ENCODE results near the gene MAP2K6. TPM values are rescaled to one million over a fixed set of nuclear protein-coding genes. Genes with fewer than 3 reads are reported as not detected.
A peak's percentile ranks its signal among the peaks of the same experiment; 100 is the strongest.

MAP2K6 gene
- total and polyA plus RNA-seq, 12 donors, result 0.88 to 4.0 (median 1.8) TPM

DNA sequence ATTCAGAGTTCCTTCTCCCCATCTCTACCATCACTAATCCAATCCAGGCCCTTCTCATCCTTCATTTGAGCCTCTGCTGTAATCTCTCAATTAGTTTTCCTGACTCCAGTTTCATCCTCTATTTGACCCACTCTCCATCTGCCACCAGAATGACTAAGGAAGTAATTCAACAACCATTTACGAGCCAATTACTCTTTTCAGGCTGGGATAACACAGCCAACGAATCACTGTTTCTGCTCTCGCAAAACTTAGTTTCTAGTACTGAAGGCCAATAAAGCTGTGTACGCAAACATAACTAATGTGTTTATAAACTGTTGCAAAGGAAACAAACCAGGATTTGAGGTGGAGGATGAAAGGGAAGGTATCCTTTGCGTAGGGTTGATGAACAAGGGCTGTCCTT lies 53.7 kb downstream of the MAP2K6 start:
- ATAC-seq, result no peak
- TF ChIP-seq, protein P1, sequence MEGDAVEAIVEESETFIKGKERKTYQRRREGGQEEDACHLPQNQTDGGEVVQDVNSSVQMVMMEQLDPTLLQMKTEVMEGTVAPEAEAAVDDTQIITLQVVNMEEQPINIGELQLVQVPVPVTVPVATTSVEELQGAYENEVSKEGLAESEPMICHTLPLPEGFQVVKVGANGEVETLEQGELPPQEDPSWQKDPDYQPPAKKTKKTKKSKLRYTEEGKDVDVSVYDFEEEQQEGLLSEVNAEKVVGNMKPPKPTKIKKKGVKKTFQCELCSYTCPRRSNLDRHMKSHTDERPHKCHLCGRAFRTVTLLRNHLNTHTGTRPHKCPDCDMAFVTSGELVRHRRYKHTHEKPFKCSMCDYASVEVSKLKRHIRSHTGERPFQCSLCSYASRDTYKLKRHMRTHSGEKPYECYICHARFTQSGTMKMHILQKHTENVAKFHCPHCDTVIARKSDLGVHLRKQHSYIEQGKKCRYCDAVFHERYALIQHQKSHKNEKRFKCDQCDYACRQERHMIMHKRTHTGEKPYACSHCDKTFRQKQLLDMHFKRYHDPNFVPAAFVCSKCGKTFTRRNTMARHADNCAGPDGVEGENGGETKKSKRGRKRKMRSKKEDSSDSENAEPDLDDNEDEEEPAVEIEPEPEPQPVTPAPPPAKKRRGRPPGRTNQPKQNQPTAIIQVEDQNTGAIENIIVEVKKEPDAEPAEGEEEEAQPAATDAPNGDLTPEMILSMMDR (IDR thresholded peaks at IDR 0.05), result no peak
- no peak for DNase-seq
- WGBS, 2 donors, result 75 to 84% methylated on average over 5 of the region's 5 CpGs
- Histone ChIP-seq H3K4me1 (peaks cover 0 to 15% (median 0%) of the 10 kb centered on the region in 9 donors), H3K4me3 (no peak overlapping the region), H3K36me3 (no peaks in the 10 kb centered on the region), H3K27me3 (no peaks in the 10 kb centered on the region), H3K27ac (no peak overlapping the region), H3K9me3 (no peaks in the 10 kb centered on the region)
- intact Hi-C loops (cut with DNase I), result no loop called here

DNA sequence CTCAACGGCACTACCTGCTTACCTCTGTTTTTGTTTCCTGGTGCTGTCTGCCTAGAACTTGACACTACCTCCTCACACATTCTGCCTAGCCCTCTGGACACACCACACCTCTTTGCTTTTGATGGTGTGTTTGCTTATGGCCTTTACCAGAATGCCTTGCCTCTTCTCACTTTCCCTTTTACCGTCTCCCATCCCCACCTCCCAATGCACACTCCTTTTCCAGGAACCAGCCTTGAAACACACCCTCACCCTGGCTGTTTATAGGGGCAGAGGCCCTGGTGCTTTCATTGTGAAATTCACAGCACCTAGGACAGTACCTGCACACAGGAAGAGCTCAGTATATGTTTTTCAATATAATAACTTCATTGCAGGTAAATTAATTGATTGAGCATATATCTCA lies 56.2 kb downstream of the MAP2K6 start:
- ATAC-seq (no peak), DNase-seq (no peak)
- no peak overlapping the region for H3K4me3 ChIP-seq
- no peaks in the 10 kb centered on the region for H3K9me3 ChIP-seq
- H3K36me3 ChIP-seq, result no peaks in the 10 kb centered on the region
- intact Hi-C loops (cut with DNase I), result no loop called here
- TF ChIP-seq, protein P1 (IDR thresholded peaks at IDR 0.05), result no peak
- 95 to 98% methylated on average over 2 of the region's 2 CpGs for WGBS, 2 donors
- H3K27ac ChIP-seq, result no peak overlapping the region
- peaks cover 0 to 19% (median 9%) of the 10 kb centered on the region in 9 donors for H3K4me1 ChIP-seq
- no peaks in the 10 kb centered on the region for H3K27me3 ChIP-seq

DNA sequence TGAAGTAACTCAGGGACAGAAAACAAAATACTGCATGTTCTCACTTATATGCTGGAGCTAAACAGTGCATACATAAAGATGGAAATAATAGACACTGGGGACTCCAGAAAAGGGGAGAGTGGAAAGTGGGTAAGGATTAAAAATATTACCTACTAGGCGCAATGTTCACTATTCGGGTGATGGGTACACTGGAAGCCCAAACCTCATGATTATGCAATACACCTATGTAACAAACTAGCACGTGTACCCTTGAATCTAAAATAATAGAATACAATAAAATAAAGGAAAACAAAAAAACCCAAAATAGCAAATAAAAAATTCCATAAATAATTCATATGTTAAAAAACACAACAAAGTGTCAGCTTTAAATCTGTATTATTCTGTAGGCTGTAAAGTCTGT lies 56.9 kb downstream of the MAP2K6 start:
- intact Hi-C loops (cut with DNase I), result no loop called here
- Histone ChIP-seq H3K36me3 (no peaks in the 10 kb centered on the region), H3K27ac (no peak overlapping the region), H3K27me3 (no peaks in the 10 kb centered on the region), H3K9me3 (no peaks in the 10 kb centered on the region), H3K4me1 (peaks cover 0 to 19% (median 8%) of the 10 kb centered on the region in 9 donors), H3K4me3 (no peak overlapping the region)
- DNase-seq (no peak), ATAC-seq (no peak)
- WGBS, 2 donors, result 96 to 98% methylated on average over 3 of the region's 3 CpGs
- TF ChIP-seq, protein P1 (IDR thresholded peaks at IDR 0.05), result no peak

DNA sequence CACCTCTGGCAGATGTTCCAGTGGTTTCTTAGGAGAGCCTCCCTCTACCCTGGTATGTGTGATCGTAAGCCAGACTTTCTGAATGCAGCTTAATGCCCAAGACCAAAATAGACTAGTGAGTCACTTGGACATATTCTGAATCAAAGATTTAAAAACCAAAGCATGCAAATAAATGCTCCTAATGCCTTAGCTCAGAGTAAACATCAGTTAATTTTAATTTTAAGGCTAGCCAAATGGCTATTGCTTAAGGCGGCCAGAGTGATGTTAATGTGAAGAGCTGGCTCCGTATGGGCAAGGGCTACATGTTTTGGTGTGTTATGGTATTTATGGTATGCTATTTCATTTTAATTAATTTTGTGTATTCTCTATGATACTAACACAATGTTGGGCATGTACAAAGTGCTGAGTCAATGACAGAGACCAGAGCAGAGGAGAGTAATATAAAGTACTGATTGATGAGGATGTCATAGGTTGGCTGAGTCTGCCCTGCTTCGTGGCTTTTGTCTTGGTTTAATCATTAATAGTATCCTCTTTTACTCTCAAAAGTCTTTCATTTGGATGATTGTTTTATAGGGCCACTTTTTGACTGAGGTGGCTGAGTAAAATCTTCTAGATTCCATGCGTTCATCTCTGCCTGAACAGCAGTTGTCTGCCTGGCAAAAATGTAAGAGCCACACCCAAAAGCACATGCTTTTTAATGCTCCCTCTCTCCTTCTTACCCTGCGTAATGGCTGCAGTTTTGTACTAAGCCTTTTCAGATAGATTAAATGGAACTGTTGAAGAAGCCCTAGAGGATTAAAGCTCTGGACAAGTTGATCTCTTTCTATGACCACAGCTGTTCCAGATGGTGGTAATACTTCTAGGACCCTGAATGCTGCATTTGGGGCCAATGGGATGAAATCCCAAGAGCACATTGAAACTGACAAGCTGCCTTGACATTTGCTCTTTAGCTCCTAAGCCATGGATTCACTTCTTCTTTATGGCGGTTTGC lies 59.6 kb downstream of the MAP2K6 start:
- Histone ChIP-seq H3K9me3 (no peaks in the 10 kb centered on the region), H3K27ac (peak overlapping the region in 3 of 10 donors; percentile 1 to 25 (median 7)), H3K36me3 (no peaks in the 10 kb centered on the region), H3K4me3 (no peak overlapping the region), H3K4me1 (peaks cover 0 to 11% (median 0%) of the 10 kb centered on the region in 9 donors), H3K27me3 (no peaks in the 10 kb centered on the region)
- ATAC-seq (peak in 5 of 8 donors; percentile 41 to 79 (median 55)), DNase-seq (no peak)
- intact Hi-C loops (cut with DNase I), result loop anchor here in 1 of 10 donors (2.0 kb wide), 1 partner anchor 27 kb away; no protein-coding TSS in a partner anchor
- TF ChIP-seq, protein P1 (IDR thresholded peaks at IDR 0.05), result no peak
- WGBS, 2 donors, result 71 to 77% methylated on average over 7 of the region's 7 CpGs
